NCI-H748 (cell line): ENCODE results near the gene OR52L1.
A peak's percentile ranks its signal among the peaks of the same experiment; 100 is the strongest.
"Not testable (repeated sequence)": the region's sequence is repeated elsewhere in the genome, so short reads cannot be mapped to it uniquely, and the experiment has no call there.

ENCODE experiments used
- DNase-seq: peaks from one replicate; lab custom pipeline; 2025; ENCODE audit not compliant: unreplicated experiment; lab: John Stamatoyannopoulos, UW

The OR52L1 gene

DNA sequence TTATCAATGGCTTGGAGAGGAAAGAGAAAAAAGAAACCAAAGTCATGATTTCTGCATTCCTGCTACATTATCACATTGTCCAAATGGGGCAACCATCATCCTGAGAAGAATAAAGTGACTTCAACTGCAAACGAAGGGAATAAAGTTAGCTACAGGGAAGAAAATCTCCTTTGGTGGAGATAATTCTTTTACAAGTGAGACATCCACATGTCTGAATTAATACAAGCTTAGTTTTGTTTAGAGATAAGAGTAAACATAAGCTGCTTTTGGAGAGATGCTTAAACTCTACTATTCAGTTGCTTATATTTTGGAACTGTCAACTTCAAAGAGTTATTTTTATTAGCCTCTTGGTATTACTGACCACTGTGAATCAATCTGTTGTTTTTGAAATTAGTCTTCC, at the start of gene OR52L1:
Gene OR52L1, minus strand, starts transcription at position 101 of the 400 bp plus-strand sequence. Its CDS starts 55 bp downstream, at position 46.
- DNase-seq: no peak

DNA sequence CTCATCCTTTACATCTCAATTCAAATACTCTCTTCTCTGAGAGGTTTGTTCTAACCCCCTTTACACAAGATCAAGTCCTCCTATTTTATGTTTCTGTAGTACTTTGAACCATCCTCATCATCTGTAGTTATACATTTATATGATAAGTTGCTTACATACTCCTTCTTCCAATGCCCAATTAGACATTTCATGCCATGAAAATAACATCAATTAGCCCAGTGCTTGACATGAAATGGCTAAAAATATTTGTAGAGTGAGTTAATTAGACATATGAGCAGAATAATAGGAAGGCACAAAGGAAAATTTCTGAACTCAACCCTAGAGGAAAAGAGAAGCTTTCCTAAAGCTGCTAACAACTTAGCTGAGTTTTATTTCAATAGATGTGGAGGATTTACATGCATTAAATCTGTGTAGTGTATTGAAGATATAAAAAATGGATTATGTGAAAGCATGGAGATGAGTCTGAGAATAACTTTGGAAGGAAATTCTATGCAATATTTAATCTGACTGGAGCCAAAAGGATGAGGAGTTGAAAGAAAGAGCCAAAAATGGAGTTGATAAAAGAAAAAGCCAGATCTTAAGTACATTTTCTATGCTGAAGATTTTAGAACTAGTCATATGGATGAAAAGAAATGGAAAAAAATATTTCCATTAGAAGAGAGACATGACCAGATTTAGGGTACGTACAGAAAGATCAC, 44.1 kb upstream of the OR52L1 start, which contains the start of gene OR56A1:
Gene OR56A1, minus strand, starts transcription at position 51 of the 698 bp plus-strand sequence. CDS start 3,066 bp downstream, outside the sequence.
- DNase-seq: no peak

DNA sequence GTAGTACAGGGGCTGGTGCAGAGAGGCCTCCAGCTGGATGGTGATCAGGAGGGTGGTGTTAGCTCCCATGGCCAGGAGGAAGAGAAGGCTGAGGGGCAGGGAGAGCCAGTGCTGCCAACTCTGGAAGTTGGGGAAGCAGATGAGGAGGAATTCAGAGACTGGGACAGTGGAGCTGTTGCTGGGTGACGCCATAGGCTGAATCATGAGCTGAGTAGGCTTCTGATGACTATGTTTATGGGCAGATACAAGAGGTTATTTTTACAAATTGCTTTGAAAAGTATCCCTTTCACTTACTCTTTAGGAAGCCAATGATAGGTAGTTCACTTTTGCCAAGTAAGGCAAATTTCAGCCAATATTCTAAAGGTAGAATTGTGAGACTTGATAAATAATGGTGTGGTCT, 40.7 kb upstream of the OR52L1 start:
- DNase-seq: no peak

DNA sequence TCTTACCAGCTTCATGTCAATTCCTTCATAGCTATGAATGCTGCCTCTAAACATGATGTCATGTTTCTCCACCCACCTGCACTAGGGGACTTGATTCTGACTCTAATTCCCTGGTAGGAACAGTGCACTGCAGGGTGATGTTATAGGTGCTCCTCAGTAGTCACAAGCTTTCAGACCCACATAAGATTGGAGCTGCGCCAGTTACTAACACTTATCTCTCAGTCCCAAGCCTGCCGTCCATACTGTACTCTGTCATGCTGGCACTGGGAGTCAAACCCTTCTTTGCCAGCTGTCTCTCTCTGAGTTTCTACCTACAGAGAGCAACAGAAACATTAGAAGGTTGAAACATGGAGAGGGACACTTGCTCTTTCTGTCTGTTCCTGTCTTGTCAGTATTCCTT, 38.3 kb upstream of the OR52L1 start:
- no peak for DNase-seq

DNA sequence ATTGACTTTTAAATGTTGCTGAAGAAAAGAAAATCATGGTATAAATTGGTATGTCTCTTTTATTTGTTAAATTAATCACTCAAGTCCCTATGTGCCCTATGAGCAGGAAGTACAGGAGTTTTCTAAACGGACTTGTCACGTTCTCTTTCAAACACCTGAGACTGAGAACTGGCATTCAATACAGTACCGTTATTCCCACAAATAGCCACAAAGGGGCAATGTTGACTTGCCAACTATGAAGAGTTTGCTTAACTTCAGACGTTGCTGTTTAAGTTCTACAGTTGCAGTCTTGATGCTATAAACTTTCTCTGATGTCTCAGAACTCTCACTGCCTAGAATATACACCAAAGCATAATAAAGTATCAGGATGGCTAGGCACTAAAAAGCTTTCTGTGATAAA, 36.2 kb upstream of the OR52L1 start:
- peak; percentile 54 for DNase-seq

DNA sequence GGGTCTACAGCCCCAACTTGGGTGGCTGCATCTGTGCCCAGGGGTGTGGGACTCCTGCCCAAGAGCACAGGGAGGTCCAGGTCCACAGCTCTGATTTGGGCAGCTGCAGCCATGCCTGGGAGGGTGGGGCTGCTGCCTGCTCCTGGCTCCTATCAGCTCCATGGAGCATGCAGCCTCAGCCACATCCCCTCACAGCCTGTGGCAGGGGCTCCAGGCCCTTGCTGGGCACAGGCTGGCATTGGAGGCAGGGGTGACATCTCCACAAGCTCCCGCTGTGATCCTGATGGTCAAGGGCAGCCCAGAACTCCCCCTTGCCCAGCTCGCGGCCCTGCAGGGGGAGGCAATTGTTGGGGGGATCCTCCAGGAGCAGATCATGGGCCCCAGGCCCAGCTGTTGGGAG, 26.3 kb upstream of the OR52L1 start:
- DNase-seq: no peak

DNA sequence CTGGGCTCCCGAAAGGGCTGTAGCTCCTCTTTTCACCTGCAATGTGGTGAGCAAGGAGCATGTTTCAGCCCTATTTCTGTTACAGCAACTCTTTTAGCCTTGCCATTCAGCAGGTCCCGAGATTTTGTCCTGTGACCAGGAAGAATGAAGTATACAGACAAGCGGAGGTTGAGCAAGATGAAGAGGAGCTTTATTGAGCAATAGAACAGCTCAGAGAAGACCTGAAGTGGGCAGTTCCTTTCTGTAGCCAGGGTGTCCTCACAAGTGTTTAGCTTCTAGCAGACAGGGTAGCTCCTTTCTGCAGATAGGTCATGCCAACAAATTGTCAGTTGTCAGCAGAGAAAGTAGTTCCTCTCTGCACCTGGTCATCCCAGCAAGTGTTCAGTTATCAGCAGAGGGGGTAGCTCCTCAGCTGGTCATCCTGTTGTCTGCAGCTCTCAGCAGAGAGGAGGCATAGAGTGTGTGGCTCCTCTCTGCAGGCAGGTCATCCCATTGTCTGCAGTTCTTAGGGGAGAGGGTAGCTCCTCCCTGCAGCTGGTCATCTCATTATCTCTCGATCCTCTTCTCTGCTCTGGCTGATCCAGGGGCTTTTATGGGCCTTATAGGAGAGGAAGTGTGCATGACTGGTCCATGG, 25.4 kb upstream of the OR52L1 start:
- no peak for DNase-seq

DNA sequence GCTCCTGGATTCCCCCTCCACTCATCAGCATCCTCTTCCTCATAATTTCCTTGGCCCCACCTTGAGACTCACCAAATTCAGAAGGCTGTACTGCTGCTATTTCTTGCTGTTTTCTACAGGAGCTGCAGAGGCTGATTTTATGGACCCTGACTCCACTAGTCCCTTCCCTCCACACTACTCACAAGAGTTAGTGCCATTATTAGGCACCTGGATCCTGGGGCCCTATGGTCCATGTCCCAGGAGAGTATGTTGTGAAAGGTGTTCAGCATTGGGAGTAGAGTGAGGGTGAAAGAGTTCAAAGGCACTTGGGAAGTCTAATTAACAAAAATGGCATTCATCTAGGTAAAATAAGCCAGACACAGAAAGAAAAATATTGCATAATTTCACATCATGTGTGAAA, 20.1 kb upstream of the OR52L1 start, which contains the start of gene OR56A4:
Gene OR56A4, minus strand, starts transcription at position 101 of the 400 bp plus-strand sequence. CDS start 3,954 bp downstream, outside the sequence.
- no peak for DNase-seq

DNA sequence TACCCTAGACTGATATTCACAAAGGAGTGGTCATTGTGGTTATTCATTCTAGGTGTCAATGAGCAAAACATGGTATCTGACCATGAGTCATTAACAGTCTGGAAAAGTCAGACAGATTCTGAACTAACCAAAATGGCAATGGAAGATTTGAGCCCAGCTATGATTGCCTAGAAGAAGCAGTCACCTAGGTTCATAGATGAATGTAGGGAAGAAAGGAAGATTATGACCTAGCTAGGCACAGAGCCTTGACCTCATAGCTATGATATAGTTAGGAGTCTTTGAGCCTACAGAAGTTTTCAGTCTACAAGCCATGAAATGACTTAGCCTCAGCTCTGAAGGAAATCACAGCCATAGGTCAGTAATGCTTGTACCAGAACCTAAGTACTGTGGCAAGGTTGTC, 19.6 kb upstream of the OR52L1 start:
- no peak for DNase-seq

DNA sequence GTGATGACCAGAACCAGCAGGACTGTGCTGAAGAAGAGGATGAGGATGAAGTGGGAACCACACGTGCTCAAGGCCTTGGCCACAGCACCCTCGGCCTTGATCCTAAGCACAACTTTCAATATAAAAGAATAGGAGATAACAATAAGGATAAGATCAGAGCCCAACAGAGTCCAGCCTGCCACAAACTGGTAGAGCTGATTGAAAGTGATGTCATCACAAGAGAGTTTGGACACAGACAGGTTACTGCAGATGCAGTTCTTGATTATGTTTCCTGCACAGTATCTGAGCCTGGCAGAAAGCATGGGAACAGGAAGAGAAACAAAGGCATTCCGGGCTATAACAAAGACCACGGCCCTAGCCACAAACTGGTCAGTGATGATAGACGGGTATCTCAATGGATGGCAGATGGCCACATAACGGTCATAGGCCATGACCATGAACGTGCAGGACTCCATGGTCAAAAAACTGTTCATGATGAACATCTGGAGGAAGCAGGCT, 15.5 kb upstream of the OR52L1 start:
- DNase-seq: no peak

DNA sequence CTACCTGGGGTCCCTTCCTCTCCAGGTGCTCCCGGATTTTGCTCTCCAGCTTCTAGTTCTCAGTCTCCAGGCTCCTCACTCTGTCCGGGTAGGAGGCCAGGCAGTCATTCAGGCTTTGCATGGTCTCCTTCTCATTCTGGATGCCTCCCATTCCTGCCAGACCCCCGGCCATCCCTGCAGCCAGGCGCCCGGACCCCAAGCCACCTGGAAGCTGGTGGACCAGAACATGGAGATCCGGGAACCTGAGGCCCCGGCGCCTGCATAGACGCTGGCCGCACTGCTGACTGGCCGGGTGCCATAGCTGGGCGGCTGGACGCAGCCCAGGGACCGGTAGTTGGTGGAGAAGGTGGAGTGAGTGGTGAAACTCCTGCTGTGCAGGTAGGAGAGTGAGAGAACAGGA, 8.0 kb upstream of the OR52L1 start:
- DNase-seq: no peak

DNA sequence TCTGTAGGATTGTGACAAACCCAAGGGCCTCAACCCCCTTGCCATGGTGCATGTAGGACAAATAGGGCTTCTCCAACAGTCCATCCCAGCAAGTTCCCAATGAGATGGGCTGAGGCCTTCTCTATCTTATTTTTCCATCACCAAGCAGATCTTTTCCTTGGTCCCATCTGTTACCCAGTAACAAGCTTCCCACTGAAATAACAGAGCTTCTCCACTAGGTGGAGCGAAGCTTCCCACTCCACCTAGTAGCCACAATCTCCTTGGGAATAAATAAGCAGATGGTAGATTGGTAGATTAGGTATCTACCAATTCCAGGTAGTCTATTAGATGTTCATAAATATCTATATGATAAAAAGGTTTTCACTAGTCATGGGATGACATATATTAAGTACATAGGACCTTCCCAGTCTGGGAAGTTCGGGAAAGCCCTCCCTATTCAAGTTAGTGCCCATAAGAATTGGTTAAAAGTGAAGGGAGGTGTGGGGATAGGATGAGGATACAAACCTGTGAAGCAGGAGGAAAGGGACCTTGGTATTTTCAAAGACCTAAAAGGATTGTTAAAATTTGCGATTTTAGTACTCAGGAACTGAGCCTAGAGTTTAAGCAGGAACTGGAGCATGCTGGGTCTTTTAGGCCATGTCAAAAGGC, 5.9 kb upstream of the OR52L1 start:
- DNase-seq: peak; percentile 27

DNA sequence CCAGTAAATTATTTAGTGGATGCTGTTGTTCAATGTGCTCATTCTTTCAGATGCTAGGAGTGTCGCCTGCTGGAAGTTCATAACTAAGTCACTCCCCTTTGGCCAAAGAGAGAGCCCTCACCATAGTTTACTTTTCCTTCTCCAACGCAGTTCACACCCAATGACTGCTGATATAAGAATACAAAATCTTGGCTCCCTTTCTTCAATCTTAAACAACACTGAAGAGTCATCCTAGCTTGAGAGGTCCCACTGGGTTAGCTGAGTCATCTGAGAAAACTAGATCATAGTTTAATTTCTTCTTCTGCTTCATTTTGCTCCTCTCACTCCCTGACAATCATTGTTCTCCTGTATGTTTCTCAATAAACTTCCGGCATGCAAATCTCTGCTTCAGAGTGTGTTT, 5.4 kb upstream of the OR52L1 start:
- DNase-seq: no peak

DNA sequence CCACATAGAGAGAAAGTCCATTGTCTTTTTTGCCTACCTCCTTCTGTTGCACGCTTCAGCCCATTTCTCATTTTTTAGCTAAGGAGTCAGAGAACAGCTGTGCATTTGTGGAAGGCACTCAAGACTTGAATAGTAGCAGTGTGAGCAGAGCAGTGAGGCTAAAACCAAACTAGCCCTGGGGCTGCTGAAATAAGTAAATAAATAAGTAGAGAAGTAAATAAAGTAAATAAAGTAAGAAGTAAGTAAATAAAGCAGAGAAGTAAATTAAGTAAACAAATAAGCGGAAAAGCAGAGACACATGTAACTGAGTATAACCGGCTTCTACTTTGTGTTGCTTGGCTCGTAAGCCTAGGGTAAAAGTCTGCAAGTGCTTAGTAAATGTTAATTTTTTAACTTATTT, 2.4 kb upstream of the OR52L1 start:
- no peak for DNase-seq

DNA sequence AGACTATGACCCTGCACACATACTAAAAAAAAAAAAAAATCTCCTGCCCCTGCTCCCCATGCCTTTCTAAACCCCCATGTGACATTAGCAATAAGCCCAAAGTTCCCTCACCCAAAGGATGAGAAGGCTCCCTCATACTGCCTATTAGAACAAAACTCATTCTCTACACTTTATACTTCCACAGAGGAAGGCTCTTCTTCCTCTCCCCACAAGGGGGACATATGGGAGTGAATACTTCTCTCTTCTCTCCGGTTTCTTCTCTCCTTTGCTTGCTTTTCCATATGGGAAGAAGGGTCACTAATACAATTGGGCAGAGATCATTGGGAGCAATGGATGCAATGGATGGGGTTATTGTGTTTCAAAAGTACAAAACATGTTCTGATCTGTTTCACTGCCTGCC, 3.3 kb downstream of the OR52L1 start:
- DNase-seq: no peak

DNA sequence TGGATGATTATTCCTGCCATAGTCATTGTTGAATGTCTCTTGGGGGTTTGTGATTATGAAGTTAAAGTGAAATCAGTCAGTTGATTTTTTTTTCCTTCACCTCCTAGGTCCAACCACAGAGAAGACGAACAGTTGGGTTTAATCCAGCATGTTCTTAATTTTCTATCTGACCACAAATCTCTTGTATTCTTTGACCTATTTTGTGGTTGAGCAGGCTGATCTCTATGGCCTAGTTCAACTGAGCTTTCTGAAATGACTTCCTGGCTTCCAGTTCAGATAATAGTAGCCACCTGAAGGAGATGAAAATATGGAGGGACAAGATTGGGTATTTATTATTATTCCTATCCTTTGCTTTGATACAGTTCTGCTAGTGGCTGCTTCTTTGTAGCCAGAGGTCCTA, 13.3 kb downstream of the OR52L1 start:
- DNase-seq: no peak

DNA sequence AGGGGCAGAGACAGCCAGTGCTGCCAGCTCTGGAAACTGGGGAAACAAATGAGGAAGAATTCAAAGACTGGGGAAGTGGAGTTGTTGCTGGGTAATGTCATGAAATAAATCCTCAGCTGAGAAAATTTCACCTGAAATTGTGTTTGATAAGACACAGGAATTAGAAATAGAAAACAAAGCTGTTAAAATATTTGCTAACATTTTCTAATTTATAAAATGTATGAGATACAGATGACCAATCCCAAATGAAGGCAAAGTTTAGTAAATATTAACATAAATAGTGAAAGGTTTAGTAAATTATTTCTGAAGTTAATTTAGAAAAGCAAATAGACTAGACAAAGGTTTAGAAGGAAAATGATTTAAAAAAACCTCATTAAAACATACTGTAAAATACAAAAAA, 18.4 kb downstream of the OR52L1 start, which contains the start of gene OR56A5:
Gene OR56A5, minus strand, starts transcription at position 101 of the 400 bp plus-strand sequence. Its CDS starts 0 bp downstream, at position 101.
- no peak for DNase-seq

DNA sequence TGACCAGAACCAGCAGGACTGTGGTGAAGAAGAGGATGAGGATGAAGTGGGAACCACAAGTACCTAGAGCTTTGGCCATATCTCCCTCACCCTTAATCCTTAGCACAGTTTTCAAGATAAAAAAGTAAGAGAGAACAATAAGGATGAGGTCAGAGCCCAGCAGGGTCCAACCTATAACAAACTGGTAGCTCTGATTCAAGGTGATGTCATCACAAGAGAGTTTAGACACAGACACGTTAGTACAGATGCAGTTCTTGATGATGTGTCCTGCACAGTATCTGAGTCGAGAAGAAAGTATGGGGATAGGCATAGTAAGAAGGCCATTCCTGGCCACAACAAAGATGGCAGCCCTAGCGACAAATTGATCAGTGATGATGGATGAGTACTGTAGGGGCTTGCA, 19.1 kb downstream of the OR52L1 start:
- DNase-seq: no peak

DNA sequence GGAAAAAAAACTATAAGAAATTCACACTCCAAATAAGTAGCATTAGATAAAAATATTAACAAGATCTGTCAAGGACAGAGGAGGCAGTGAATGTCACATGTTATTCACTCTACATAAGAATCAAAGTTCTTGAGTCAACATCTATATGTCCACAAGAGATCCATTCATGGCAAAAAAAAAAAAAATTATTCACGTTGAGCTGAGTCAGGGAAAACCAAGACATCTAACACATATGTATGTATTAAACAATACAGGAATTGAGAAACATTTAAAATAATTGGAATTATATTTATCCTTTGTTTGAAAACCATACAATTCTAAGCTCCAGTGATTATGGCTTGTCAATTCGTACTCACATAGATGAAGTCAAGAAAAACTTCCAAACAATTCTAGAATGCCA, 19.8 kb downstream of the OR52L1 start:
- DNase-seq: no peak

DNA sequence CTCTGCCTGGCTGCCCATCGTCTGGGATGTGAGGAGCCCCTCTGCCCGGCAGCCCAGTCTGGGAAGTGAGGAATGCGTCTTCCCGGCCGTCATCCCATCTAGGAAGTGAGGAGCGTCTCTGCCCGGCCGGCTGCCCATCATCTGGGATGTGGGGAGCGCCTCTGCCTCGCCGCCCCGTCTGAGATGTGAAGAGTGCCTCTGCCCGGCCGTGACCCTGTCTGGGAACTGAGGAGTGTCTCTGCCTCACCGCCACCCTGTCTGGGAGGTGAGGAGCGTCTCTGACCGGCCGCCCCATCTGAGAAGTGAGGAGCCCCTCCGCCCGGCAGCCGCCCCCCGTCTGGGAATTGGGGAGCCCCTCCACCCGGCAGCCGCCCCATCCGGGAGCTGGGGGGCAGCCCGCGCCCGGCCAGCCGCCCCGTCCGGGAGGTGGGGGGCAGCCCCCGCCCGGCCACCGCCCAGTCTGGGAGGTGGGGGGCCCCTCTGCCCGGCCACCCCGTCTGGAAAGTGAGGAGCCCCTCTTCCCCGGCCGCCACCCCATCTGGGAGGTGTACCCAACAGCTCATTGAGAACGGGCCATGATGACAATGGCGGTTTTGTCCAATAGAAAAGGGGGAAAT, 26.0 kb downstream of the OR52L1 start:
- DNase-seq: not testable (repeated sequence)

DNA sequence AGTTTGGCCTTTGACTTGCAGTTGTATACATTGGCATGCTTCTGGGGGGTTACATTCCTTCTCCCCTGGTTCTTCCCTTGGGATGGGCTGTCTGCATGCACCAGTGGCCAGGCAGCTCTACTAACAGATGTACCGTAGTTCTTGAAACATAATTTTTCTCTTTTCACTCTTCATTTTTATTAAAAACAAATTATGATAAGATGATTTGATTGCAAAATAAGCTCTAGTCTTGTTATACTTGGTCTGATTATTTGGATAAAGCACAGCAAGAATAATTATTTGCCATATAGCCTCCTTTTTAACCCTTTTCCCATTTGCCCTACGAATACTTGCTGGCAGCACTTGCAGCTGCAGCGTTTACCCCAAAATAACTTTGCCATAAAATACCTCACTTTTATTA, 31.2 kb downstream of the OR52L1 start:
- DNase-seq: no peak
